Measurements from ENCODE around the gene TMEM255B. TPM values are rescaled to one million over a fixed set of nuclear protein-coding genes. Genes with fewer than 3 reads are reported as not detected.
"Not testable (repeated sequence)": the region's sequence is repeated elsewhere in the genome, so short reads cannot be mapped to it uniquely, and the experiment has no call there.

Gene TMEM255B
- total RNA-seq, 1 donor from 2014 or later, result 5.3 TPM

DNA sequence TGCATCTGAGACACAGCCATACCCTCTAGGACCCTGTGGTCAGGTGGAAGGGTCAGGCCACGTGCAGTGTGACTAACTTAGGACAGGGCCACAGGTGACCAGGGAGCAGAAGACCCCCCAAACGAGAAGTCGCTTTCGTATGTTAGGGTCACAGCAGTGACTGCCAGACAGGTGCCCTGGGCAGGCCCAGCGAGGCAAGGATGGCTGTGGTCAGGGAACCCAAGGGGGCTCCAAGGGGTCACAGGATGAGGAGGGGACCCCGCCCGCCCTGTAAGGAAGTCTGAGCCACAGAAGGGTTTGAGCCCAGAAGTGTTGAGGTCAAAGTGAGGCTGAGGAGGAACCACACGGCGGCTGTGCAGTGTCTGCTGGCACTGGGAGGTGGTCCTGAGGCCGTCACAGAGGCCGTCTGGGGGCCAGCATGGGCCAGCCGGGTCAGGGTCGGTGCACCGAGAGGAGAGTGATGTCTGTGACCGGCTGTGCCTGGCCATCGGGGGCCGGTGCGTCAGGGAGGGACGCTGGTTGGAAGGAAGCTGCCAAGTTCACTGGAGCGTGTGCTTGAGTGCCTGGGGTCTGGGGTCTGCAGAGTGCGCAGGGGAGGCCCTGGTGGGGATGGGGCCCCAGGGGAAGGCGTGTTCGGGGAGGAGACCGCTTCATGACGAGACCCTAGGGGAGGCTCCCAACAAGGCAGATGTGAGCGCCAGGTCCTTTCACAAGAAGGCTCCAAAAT, 24.8 kb upstream of the TMEM255B start:
- no peak for ATAC-seq

DNA sequence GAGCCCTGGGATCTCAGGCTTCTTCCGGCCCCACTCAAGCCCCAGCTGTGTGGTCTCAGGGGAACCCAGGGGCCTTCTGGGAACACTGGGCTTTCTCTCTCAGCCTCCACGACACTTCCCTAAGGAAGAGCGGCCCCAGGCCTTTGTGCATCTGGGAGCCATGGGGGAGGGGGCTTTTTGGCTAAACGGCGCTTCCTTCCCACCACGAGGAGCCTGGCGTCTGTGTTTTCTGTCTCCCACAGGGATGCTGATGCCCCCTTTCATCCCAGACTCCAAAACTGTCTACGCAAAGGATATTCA, 24.2 kb upstream of the TMEM255B start:
- ATAC-seq, result no peak
- DNase-seq (ENCODE audit: low spot score), result no peak

More for the DNA sequence above, 24.8 kb upstream of the TMEM255B start:
- no peak for DNase-seq (ENCODE audit: low spot score)

DNA sequence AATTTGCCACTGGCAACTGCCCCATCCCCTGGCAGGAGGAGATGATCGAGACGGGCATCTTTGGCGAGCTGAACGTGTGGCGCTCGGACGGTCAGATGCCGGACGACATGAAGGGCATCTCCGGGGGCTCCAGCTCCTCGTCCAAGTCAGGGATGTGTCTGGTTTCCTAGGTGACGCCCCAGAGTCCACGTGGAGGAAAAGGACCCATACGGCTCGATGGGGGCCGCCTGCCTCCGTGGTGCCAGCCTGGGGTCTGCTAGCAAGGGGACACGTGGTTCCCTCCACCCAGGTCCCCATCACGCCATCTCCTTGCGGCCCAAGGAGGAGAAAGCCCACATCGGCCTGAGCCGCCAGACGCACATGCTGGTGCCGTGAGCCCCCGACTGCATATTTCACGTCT, 23.8 kb upstream of the TMEM255B start:
- ATAC-seq, result no peak
- DNase-seq (ENCODE audit: low spot score), result no peak

DNA sequence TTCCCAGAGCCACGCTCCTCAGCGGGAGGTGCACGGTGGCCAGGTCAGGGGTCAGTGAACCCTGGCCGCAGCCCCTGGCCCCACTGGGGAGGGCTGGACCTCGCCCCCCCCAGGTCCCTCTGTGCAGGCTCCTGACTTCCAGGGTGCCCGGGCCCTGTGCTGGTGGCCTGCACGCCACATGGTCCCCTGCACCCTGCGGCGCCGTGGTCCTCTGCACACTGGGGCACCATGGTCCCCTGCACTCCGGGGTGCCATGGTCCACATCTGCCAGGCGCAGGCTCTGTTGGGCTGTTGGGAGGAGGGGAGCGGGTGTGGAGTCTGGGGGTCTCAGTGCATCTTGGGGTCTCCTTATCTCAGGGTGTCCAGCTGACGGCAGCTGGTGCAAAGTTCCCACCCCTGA, 23.3 kb upstream of the TMEM255B start:
- no peak for ATAC-seq
- DNase-seq (ENCODE audit: low spot score), result no peak

DNA sequence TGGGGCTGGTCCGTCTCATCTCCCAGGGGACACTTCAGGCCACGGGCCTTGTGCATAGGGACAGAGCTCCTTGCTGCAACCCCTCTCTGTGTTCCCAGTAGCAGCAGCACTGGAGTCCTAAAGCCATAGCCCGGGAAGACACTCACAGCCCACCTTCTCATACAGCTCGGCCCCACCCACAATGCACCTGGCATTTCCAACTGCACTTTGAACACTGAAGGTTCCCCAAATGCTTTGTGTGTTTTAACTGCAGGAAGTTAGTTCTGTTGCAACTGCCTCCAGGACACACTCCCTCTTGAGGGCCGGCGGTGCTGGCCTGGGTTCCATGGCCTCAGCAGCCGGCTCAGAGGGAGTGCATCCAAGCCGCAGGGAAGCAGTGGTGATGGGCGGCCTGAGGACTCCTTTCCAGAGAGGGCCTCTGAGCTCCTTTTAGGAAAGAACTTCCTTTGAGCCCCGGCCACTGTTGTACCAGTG, 22.7 kb upstream of the TMEM255B start:
- DNase-seq (ENCODE audit: low spot score), result no peak

DNA sequence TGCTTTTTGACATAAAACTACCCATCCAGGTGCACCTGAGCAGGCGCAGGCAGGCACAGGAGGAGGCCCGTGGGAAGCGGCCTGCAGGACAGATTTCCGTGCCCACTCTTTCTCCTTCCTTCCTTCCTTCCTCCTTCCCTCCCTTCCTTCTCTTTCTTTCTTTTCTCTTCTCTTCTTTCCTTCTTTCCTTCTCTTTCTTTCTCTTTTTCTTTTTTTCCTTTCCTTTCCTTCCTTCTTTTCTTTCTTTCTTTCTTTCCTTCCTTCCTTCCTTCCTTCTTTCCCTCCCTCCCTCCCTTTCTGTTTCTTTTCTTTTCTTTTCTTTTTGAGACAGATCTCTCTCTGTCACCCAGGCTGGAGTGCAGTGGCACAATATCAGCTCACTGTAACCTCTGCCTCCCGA, 21.2 kb upstream of the TMEM255B start:
- ATAC-seq (no peak), DNase-seq (ENCODE audit: low spot score) (no peak)

More for the DNA sequence above, 22.7 kb upstream of the TMEM255B start:
- no peak for ATAC-seq

DNA sequence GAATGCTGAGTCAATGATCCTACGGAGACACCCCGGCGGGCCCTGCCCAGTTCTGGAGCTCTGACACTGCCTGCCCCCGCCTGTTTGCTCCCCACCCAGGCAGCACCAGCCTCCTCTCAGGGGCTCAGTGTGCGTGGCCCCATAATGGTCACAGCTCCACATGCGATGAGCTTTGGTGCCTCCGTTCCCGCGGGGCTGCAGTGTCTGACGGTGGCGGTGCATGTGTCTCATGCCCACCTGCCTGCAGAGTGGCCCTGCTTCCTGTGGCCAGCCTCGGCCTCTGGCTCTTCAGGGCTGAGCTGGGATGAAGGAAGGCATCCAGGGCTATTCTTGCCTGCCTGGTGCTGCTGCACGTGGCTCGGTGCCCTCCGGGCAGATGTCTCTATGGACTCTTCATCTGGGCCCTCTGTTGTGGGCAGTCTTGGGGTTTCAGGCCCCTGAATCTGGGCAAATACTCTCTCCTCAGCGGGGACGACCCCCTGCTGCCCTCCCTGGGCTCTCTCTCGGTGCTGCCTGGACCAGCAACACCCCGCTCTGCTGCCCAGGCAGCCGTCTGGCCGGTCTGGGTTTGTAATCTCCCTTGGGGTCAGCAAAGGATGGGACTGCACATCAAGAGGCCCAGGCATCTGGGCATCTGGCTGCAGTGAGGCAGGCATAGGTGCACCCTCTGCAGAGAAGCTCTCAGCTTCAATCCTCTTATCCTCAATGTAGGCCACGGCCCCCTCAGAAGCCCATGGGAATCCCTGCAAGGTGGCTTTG, 19.3 kb upstream of the TMEM255B start:
- ATAC-seq, result no peak
- DNase-seq (ENCODE audit: low spot score), result no peak

DNA sequence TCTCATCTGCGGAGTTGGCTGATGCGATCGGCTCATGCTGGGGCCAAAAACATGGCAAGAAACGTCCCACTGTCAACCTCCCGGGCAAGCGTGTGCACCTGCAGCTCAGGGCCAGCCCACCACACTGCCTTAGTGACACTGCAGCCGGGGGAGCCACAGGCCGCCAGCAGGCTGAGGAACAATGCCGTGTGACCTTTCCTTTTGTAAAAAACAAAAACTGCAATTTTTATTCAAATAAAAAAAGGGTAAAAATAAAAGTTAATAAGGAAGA, 18.8 kb upstream of the TMEM255B start:
- DNase-seq (ENCODE audit: low spot score) (no peak), ATAC-seq (no peak)

DNA sequence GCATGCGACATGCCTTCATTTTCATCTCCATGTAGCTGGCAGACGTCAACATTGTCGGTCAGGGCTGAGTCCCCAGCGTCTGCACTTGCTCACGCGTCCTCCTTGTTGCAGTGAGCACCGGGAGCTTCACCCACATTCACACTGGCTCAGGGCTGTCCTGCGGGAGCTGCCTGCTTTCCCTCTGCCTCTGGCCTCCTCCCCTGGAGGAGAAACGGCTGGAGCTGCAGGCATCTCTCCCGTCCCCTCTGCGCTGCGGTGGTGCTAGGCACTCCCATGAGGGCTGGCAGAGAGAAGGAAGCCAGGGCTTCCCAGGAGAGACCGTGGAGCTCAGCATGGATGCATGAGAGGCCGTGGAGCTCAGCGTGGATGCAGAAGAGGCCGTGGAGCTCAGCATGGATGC, 18.4 kb upstream of the TMEM255B start:
- DNase-seq (ENCODE audit: low spot score) (no peak), ATAC-seq (no peak)

DNA sequence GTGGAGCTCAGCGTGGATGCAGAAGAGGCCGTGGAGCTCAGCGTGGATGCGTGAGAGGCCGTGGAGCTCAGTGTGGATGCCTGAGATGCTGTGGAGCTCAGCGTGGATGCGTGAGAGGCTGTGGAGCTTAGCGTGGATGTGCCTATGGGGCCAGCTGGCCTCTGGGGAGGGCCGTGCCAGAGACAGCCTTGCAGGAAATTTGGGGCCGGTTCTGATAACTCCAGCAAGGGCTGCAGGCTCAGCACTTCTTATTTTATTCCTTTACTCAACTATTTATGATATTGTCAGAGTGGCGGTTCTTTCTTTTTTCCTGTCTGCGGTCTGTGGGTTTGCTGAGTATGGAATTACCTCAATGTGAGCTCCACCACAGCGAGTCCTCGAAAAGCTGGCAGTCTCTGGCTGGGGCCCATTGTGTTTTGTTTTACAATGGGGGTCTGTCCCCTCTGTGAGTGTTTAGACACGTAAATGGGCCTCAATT, 17.8 kb upstream of the TMEM255B start:
- DNase-seq (ENCODE audit: low spot score) (no peak), ATAC-seq (no peak)

DNA sequence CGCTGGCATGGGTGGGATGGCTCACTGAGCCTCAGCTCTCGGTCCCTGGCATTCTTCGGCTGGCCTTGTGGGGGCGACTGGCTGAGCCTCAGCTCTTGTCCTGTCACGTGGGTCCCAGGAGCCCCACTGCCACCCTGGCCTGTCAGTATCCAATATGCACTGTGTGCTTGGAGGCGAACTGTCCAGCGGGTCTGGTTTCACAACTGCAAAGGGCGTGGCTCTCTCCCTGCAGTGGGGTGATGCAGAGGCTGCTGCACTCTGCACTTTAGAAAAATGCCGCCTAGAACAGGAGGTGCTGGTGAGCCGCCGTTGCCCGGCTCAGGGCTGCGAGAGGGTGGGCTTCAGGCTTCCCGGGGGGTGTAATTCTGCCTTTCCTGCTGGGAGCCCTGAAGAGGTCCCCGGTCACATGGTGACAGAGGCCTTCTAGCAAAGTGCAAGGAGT, 17.0 kb upstream of the TMEM255B start:
- peak; percentile 87 for ATAC-seq
- DNase-seq (ENCODE audit: low spot score), result no peak

DNA sequence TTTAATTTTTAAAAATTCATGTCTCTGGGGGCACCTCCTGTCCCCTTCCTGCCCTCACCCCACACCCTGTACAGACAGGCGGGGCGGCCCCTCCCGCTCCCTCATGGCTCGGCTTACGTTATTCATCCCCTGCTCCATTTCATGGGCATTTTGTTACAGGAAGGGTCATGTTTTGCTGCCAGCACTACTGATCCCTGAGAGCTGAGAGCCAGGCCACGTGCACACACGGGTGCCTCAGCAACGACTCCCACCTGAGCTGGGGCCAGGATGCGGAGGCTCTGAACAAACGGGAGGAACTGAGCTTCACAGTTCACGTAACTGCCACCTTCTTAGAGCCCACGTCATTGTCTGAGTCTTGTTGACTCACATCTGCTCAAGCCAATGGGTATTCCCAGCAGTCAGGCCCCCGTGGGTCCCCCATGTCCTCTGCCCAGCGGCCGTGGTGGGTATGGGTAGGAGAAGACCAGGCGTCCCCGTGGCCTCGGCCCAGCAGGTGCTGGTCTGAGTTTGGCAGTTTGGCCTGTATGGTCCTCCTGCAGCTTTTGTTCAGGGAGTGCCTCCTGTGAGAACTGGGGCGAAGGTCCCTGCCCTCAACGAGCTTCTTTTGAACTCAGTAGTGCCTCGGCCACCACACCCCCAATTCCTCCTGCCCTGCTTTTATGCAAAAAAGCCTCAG, 16.4 kb upstream of the TMEM255B start:
- no peak for ATAC-seq
- DNase-seq (ENCODE audit: low spot score), result no peak

DNA sequence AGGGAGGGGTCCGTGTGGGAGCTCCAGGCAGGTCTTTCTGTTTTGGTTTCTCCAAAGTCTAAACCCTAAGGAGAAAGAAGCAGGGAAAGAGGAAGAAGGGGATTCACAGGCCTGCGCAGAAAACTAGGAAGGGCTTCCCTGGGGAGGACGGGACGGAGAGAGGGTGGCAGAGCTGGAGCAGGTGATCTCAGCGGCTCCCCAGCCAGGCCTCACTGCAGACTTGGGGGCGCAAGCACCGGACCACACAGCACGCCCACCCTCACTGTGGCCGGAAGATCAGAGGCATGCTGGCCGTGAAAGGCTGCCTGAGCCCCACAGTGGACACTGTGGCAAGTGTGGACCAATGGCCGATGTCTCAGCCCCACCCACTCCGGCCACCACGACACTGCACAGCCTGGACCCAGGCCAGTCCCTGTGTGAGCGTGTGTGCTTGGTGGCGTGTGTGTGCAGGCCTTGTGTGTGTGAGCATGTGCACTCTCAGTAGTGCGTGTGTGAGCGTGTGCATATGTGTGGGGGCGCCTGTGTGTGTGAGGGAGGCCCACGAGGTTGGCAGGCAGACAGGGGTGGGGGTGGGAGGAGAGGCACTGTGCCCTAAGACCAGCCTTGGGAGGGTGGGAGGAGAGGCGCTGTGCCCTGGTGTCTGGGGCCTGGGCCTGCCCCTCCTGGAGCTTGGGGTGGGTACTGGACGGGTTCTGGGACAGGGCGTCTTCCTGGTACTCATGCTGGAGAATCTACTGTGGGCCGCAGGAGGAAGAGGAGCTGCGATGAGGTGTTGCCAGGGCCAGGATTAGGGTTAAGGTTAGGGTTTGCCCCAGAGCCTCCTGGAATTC, 15.4 kb upstream of the TMEM255B start:
- DNase-seq (ENCODE audit: low spot score) (no peak), ATAC-seq (no peak)

DNA sequence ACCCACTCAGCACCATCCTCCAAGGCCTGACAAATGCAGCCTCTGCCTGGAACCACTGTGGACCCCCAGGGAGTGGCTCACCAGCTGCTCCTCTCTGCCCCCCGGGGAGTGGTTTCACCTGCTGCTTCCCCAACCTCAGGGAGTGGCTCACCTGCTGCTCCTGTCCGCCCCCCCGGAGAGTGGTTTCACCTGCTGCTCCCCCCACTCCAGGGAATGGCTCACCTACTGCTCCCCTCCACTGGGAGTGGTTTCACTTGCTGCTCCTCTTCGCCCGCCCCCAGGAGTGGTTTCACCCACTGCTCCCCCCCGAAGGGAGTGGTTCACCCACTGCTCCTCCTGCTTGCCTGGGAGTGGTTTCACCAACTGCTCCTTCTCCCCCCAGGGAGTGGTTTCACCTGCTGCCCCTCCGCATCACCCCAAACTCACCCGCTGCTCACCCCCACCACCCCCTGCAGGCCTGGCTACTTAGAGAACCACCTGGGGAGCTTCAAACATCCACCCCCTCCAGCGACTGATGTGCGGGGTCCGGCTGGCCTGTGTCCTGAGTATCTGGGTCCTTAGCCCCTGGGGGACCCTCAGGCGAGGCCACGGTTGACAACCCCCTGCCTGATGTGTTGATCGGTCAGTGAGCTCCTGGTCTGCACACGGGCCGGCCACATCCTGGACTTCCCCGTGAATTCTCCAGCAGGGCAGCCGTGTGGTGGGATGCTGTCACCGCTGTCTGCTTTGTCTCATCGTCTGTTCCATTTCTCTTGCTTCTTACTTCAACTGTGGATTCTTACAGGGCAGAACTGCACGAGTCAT, 14.6 kb upstream of the TMEM255B start:
- DNase-seq (ENCODE audit: low spot score) (no peak), ATAC-seq (no peak)

DNA sequence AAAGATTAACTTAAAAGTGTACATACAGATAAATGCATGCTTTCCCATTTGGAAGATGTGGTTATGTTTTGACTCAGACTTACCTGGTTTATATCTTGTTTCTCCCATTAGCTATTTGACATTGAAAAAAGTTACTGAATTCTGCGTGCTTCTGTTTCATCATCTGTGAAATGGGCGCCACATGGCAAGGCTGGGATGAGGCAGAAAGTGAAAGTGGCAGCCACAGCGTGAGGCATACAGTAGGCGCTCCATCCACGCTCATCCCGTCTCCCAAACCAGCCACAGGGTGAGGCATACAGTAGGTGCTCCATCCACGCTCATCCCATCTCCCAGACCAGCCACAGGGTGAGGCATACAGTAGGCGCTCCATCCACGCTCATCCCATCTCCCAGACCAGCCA, 14.0 kb upstream of the TMEM255B start:
- ATAC-seq (no peak), DNase-seq (ENCODE audit: low spot score) (no peak)

DNA sequence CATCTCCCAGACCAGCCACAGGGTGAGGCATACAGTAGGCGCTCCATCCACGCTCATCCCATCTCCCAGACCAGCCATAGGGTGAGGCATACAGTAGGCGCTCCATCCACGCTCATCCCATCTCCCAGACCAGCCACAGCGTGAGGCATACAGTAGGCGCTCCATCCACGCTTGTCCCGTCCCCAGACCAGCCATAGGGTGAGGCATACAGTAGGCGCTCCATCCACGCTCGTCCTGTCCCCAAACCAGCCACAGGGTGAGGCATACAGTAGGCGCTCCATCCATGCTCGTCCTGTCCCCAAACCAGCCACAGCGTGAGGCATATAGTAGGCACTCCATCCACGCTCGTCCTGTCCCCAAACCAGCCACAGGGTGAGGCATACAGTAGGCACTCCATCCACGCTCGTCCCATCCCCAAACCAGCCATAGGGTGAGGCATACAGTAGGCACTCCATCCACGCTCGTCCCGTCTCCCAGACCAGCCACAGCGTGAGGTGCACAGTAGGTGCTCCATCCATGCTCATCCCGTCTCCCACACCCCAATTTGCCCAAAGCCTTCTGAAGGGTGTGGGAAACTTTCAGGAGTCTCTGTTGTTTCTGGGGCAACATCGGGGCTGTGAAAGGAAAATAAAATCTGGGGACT, 13.4 kb upstream of the TMEM255B start:
- not testable (repeated sequence) for ATAC-seq; DNase-seq (ENCODE audit: low spot score)

DNA sequence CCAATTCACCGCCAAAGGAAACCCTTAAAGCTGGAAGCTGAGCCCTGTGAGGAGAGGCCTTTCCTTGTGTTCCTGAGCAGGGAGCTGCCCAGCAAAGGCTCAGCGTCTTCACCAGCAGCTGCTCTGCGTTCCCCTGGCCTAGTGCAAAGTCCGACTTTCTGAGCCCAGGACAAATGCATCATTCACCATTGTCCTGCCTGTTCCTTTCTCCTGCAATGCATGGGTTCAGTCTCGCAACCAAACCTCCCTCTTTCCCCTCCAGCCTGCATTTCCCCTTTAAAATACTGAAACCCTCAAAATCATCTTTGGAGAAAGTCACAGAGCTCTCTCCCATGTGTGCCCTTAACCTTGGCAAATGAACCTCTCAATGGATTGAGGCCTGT, 12.9 kb upstream of the TMEM255B start:
- DNase-seq (ENCODE audit: low spot score) (no peak), ATAC-seq (no peak)

DNA sequence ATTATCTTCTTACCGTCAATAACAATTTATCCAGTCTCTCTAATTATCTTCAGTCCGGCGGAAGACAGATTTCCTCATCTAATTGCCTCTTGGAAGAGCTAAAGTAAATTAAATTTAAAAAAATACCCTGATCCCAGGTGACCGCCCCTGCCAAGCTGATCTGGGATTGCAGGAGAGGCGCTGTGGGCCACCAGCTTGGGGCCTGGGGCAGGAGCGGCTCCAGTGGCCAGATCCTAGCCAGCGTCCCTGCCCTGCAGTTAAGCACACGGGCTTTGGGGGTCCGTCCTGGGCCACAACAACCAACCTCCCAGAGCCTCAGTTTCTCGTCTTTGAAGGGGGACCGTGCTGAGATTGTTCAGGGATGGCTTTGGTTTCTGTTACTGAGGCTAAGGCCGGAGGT, 12.4 kb upstream of the TMEM255B start:
- DNase-seq (ENCODE audit: low spot score) (no peak), ATAC-seq (no peak)

DNA sequence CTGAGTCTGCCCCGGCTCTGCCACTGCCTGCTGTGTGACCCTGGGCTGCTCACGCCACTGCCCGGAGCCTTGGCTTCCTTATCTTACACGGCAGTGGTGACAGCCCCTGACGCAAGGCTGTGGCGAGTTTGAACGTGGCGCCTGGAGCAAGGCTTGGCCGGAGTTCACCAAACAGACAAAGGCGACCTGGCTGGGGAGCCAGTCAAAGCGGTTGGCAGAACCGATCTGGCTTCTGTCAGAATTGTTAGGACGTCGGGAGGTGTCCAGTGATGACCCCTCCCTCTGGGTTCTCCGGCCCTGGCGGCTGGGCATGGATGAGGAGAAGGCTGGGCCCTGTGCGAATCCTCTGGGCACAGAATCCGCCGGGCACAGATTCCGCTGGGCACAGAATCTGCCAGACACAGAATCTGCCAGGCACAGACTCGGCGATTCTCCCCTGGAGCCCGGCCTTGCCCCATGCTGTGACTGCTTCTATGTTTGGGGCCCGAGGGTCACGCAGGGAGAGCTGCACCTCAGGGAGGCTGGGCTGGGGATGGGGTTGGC, 11.7 kb upstream of the TMEM255B start:
- ATAC-seq, result no peak
- DNase-seq (ENCODE audit: low spot score), result no peak
